Measurements from ENCODE around the gene GRK2. TPM values are rescaled to one million over a fixed set of nuclear protein-coding genes. Genes with fewer than 3 reads are reported as not detected.
A peak's percentile ranks its signal among the peaks of the same experiment; 100 is the strongest.
"Not testable (repeated sequence)": the region's sequence is repeated elsewhere in the genome, so short reads cannot be mapped to it uniquely, and the experiment has no call there.

GRK2 gene
- total and polyA plus RNA-seq, 5 experiments from 2014 or later = 16.8 to 354 (median 70.7) TPM

DNA sequence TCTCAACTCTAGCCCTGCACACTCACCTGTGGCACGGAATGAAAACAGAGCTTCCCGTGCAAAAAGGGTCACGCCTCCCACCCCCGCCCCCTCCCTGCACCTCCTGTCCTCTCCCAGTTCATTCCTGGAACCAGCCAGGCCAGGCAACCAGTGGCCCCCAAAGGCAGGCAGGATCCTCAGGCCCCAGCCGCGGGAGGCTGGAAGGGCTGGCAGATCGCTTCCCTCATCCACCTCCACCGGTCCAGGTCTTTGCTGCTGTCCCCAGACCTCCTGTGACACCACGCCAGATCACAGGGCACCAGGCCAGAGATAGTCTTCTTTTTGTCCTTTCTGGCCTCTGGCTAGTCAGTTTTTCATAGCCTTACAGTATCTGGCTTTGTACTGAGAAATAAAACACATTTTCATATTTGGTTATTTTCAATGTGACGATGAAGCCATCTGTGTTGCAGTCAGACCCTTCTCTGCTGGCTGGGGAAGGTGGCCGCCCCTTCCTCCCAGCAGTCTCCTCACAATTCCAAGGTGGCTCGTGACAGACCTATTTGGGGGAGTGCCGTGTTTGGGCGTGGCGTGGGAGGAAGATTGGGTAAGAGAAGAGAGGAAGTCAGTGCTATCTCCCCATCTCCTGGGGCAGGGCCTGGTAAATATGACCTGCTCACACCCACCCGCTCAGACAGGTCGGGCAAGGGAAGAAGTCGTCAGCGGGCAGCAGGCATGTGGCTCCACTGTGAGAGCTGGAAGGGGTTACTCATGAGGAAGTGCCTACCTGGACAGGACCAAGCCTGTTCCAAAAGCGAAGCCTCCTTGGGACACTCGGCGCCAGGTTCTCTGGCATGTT lies 46.1 kb downstream of the GRK2 start:
- Mint-ChIP-seq H3K27me3 (no peaks in the 10 kb centered on the region), H3K9me3 (no peaks in the 10 kb centered on the region), H3K4me1 (peaks cover 16 to 39% (median 33%) of the 10 kb centered on the region in 4 donors), H3K27ac (peak overlapping the region; percentile 73 to 98 (median 90)), H3K36me3 (no peaks in the 10 kb centered on the region), H3K4me3 (peak overlapping the region in 8 of 10 donors; percentile 44 to 76 (median 62))
- DNase-seq = no peak
- POLR2A ChIA-PET = interaction anchor here (0.6 to 49.2 kb wide), 3 partner anchors 10 to 89 kb away, joined by 3 to 2293 read pairs (median 85); partner anchors contain the start of genes ANKRD13D, GRK2, PPP1CA and SSH3
- ATAC-seq = peak in 1 of 2 donors; percentile 14

DNA sequence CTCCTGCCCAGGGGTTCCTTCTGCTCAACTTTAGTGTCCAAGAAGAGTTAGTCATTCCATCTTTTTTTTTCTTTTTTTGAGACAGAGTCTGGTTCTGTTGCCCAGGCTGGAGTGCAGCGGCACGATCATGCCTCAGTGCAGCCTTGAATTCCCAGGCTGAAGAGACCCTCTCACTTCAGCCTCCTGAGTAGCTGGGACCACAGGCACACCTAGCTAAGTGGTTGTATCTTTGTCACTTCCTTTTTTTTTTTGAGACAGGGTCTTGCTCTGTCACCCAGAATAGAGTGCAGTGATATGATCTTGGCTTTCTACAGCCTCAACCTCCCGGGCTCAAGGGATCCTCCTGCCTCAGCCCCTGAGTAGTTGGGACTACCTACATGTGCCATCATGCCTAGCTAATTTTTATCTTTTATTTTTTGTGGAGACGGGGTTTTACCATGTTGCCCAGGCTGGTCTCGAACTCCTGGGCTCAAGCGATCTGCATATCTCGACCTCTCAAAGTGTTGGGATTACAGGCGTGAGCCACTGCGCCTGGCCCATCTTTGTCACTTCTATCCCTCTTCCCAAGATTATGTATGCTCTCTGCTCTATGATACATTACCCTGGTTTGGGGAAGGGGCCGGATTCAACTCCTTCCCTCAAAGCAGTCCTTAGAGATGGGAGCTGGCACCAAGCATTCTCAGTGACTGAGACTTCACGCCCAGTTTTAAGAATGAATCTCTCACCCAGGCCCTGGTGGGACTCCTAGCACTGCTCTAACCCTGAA lies 47.0 kb downstream of the GRK2 start:
- no peaks in the 10 kb centered on the region for H3K36me3 Mint-ChIP-seq
- peak overlapping the region; percentile 73 to 98 (median 88) for H3K27ac Mint-ChIP-seq
- no peaks in the 10 kb centered on the region for H3K27me3 Mint-ChIP-seq
- ATAC-seq (no peak), DNase-seq (no peak)
- POLR2A ChIA-PET = interaction anchor here (0.6 to 49.2 kb wide), 3 partner anchors 11 to 88 kb away, joined by 3 to 2293 read pairs (median 85); partner anchors contain the start of genes ANKRD13D, GRK2, PPP1CA and SSH3
- H3K4me3 Mint-ChIP-seq = peak overlapping the region in 7 of 10 donors; percentile 4 to 51 (median 20)
- peaks cover 19 to 43% (median 39%) of the 10 kb centered on the region in 4 donors for H3K4me1 Mint-ChIP-seq
- no peaks in the 10 kb centered on the region for H3K9me3 Mint-ChIP-seq

DNA sequence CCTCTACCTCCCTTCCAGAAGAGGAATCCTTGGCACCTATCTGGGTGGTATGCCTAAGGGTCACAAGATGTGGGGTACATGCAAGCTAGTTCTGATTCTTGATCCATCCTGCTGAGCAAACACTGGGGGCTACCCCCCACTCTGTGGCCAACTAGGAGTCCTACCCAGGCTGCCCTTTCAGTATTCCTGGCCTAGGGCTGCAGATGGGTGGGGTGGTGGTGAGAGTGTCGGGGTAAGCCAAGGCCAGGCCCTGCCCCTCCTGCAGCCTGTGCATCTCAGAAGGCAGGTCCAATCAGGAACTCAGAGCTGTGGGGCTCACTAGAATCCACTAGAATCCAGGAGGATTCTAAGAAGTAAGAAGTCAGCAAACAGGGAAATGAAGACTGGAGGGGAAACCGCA lies 47.9 kb downstream of the GRK2 start:
- Mint-ChIP-seq H3K4me1 (peaks cover 20 to 52% (median 48%) of the 10 kb centered on the region in 4 donors), H3K27me3 (no peaks in the 10 kb centered on the region), H3K27ac (peak overlapping the region in 6 of 10 donors; percentile 40 to 89 (median 61)), H3K36me3 (no peaks in the 10 kb centered on the region), H3K9me3 (no peaks in the 10 kb centered on the region), H3K4me3 (peak overlapping the region in 3 of 10 donors; percentile 9 to 59 (median 33))
- no peak for ATAC-seq
- POLR2A ChIA-PET = interaction anchor here (0.6 to 49.2 kb wide), 4 partner anchors 12 to 39 kb away, joined by 3 to 2293 read pairs (median 47); partner anchors contain the start of genes ANKRD13D, GRK2, POLD4 and SSH3
- DNase-seq = no peak

DNA sequence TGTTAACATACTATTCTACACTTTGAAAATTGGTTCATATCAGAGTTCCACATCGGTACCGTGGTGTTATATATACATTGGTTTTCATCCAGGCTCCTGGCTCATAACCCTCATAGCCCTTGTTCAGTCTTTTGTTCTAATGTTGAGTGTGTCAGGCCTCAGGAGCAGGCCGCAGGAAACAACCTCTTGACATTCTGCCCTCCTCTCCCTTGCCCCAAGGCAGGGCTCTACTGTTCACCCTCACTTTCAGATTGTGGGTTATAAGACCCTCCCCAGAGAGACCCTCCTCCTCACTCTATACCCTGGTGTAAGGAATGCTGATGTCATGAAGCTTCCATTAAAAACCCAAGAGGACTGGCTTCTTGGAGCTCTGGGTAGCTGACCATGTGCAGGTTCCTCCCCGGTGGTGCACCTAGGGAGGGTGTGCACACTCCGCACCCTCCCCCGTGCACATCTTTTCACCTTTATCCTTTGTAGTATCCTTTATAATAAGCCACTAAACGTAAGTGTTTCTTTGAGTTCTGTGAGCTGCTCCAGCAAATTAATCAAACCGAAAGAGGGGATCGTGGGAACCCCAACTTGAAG lies 49.1 kb downstream of the GRK2 start:
- DNase-seq (no peak), ATAC-seq (no peak)
- Mint-ChIP-seq H3K9me3 (no peaks in the 10 kb centered on the region), H3K27ac (peak overlapping the region in 7 of 10 donors; percentile 17 to 80 (median 44)), H3K36me3 (no peaks in the 10 kb centered on the region), H3K4me1 (peaks cover 25 to 59% (median 50%) of the 10 kb centered on the region in 4 donors), H3K27me3 (no peaks in the 10 kb centered on the region), H3K4me3 (peak overlapping the region in 7 of 10 donors; percentile 8 to 99 (median 64))
- POLR2A ChIA-PET = interaction anchor here (1.5 to 49.2 kb wide), 4 partner anchors 13 to 74 kb away, joined by 3 to 2293 read pairs (median 47); partner anchors contain the start of genes ANKRD13D, GRK2, POLD4 and SSH3

DNA sequence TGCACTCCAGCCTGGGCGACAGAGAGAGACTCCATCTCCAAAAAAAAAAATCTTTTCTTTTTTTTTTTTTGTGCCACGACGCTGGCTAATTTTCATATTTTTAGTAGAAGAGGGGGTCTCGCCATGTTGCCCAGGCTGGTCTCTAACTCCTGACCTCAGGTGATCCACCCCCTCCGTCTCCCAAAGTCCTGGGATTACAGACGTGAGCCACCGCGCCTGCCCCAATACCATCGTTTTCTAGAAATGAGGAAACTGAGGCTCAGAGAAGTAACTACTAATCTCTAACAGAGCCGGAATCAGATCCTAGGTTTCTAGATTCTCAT lies 50.6 kb downstream of the GRK2 start:
- no peaks in the 10 kb centered on the region for H3K36me3 Mint-ChIP-seq
- ATAC-seq (no peak), DNase-seq (no peak)
- H3K27ac Mint-ChIP-seq = peak overlapping the region in 9 of 10 donors; percentile 43 to 98 (median 94)
- peaks cover 25 to 59% (median 45%) of the 10 kb centered on the region in 4 donors for H3K4me1 Mint-ChIP-seq
- H3K27me3 Mint-ChIP-seq = no peaks in the 10 kb centered on the region
- POLR2A ChIA-PET = interaction anchor here (0.5 to 49.2 kb wide), 15 partner anchors 8 to 1822 kb away, joined by 3 to 2293 read pairs (median 5); partner anchors contain the start of genes ANKRD13D, GRK2, POLD4 and SSH3
- peak overlapping the region; percentile 93 to 100 (median 99) for H3K4me3 Mint-ChIP-seq
- no peaks in the 10 kb centered on the region for H3K9me3 Mint-ChIP-seq

DNA sequence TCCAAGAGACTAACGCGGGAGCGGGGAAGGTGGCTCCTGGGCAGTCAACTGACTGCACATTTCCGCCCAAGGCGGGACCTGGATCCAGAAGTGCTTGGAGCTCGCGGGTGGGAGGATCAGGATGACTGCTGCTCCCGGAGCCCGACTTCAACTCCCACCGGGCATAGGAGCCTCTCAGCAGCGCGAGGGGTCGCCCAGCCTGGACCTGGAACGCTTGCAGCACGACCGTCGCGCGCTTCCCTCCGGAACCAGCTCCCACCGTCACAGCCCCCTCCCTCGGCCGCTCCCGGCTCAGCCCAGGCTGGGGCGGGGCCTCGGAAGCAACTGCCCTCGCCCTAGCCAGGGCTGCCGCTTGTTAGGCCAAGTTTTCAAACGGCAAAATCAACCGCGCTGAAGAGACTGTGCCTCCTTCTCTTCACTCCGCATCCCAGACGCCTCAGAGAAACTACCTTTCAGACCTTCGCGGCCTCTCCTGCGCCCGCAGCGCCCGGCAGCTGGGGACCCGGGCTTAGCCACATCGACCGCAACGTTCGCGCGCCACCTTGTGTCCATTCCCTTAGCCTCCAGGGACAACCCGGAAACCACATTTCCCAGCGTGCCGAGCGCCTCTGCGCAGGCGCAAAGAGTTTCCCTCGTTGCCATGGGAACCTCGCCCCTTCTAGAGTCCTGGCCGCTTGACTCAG lies 51.1 kb downstream of the GRK2 start:
- POLR2A ChIA-PET = interaction anchor here (0.5 to 49.2 kb wide), 17 partner anchors 9 to 1823 kb away, joined by 3 to 2293 read pairs (median 5); partner anchors contain the start of genes ANKRD13D, GRK2, POLD4 and PTPRCAP
- no peaks in the 10 kb centered on the region for H3K27me3 Mint-ChIP-seq

DNA sequence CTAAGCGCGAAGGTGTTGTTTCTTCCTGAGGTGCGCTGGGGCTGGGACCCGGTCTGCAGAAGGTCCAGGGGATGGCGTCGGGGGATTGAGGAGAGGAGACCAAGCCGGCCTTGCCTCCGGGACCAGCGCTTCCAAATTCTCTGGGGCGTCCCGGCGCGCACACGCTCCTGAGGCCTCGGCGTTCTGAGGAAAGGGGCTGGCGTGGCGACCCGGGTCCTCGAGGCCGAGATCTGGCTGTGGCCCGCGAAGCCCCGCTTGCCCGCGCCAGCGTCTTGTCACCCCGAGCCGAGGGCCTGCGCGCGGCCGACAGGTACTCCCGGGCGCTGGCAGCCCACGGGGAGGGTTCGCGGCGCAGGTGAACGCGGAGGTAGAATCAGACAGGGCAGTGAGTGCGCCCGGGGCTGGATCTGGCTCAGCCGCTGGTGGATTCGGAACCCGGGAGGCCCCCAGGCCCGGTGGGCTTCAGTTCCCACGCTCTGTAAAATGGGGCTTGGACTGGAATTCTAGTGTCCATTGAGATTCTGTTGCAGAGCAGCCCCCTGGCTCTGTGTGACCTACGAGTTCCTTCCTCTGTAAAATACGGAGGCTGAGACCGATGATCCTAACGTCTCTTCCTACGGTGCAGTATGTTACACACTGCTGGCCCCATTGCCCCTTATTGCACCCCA lies 51.7 kb downstream of the GRK2 start:
- H3K4me1 Mint-ChIP-seq = peaks cover 17 to 47% (median 33%) of the 10 kb centered on the region in 4 donors
- DNase-seq = peak in 4 of 10 donors; percentile 16 to 41 (median 28)
- H3K27ac Mint-ChIP-seq = peak overlapping the region; percentile 89 to 98 (median 96)
- no peaks in the 10 kb centered on the region for H3K36me3 Mint-ChIP-seq
- peak overlapping the region; percentile 93 to 100 (median 99) for H3K4me3 Mint-ChIP-seq
- no peaks in the 10 kb centered on the region for H3K9me3 Mint-ChIP-seq
- POLR2A ChIA-PET = interaction anchor here (0.5 to 49.2 kb wide), 18 partner anchors 9 to 119 kb away, joined by 3 to 2293 read pairs (median 4); partner anchors contain the start of genes ANKRD13D, GRK2, POLD4 and PTPRCAP
- no peaks in the 10 kb centered on the region for H3K27me3 Mint-ChIP-seq
- ATAC-seq = peak; percentile 53 to 54

More for the DNA sequence above, 51.1 kb downstream of the GRK2 start:
- H3K27ac Mint-ChIP-seq = peak overlapping the region; percentile 89 to 98 (median 96)
- H3K9me3 Mint-ChIP-seq = no peaks in the 10 kb centered on the region
- ATAC-seq (peak; percentile 88 to 89), DNase-seq (peak; percentile 92 to 99 (median 98))
- peak overlapping the region; percentile 93 to 100 (median 99) for H3K4me3 Mint-ChIP-seq
- H3K36me3 Mint-ChIP-seq = no peaks in the 10 kb centered on the region
- peaks cover 22 to 54% (median 40%) of the 10 kb centered on the region in 4 donors for H3K4me1 Mint-ChIP-seq

DNA sequence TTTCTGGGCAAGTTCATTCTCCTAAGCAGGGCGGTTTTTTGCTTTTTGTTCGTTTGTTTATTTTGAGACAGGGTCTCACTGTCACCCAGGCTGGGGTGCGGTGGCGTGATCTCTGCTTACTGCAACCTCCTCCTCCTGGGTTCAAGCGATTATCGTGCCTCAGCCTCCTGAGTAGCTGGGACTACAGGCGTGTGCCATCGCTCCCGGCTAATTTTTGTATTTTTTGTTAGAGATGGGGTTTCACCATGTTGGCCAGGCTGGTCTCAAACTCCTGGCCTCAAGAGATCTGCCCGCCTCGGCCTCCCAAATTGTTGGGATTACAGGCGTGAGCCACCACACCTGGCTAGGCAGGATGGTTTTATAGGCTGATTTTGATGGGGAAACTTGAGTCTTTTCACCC lies 52.6 kb downstream of the GRK2 start:
- H3K36me3 Mint-ChIP-seq, H3K9me3 Mint-ChIP-seq, DNase-seq, ATAC-seq, H3K27me3 Mint-ChIP-seq: not testable (repeated sequence)
- Mint-ChIP-seq H3K27ac (peak overlapping the region in 5 of 10 donors; percentile 36 to 98 (median 80)), H3K4me3 (peak overlapping the region; percentile 93 to 100 (median 99)), H3K4me1 (peaks cover 12 to 39% (median 27%) of the 10 kb centered on the region in 4 donors)
- POLR2A ChIA-PET = interaction anchor here (0.6 to 49.2 kb wide), 6 partner anchors 14 to 41 kb away, joined by 3 to 2293 read pairs (median 6); partner anchors contain the start of genes ANKRD13D, GRK2 and POLD4

DNA sequence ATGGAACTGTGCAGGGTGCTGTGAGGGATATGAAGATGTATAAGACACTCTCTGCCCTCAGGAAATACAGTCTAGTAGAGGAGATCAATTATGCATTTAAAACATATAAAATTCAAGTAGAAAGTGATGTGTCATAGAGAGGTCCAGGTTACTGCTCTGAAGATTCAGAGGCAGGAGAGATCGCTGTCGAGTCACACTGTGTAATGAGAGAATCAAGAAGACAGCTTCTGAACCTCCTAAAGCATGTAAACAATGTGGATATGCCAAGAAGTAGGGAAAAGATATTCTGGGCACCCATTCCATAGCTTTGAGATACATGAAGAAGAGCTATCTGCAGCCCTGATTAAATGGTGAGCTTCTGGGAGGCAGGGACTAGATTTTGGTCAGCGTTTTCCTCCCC lies 53.7 kb downstream of the GRK2 start:
- no peaks in the 10 kb centered on the region for H3K9me3 Mint-ChIP-seq
- no peak overlapping the region for H3K4me3 Mint-ChIP-seq
- H3K36me3 Mint-ChIP-seq = peaks cover 0 to 7% (median 2%) of the 10 kb centered on the region in 3 donors
- H3K27me3 Mint-ChIP-seq = no peaks in the 10 kb centered on the region
- peaks cover 12 to 33% (median 24%) of the 10 kb centered on the region in 4 donors for H3K4me1 Mint-ChIP-seq
- POLR2A ChIA-PET = interaction anchor here (1.6 to 49.2 kb wide), 2 partner anchors 24 to 42 kb away, joined by 4 to 2293 read pairs; partner anchors contain the start of genes ANKRD13D and GRK2
- ATAC-seq = no peak
- no peak for DNase-seq
- H3K27ac Mint-ChIP-seq = peak overlapping the region in 2 of 10 donors; percentile 19 to 37

DNA sequence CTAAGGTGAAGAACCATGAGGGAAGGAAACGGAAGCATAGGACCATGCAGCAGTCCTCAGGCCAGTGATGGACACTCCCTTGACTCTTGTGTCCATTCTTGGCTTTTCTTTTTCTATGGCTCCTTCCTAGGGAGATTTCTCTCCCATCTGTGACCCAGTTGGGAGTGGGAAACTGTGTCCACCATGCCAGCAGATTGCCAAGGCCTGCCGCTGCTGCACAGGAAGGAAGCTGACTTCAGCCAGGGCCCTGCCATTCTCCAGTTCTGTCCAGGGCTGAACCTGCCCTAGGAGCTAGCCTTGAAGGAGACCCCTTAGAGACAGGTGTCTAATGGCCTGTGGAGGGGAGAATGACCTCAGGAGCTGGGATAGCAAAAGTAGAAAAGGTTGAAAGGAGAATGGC lies 54.4 kb downstream of the GRK2 start:
- H3K27ac Mint-ChIP-seq = no peak overlapping the region
- peaks cover 12 to 33% (median 21%) of the 10 kb centered on the region in 4 donors for H3K4me1 Mint-ChIP-seq
- no peak overlapping the region for H3K4me3 Mint-ChIP-seq
- DNase-seq = no peak
- H3K36me3 Mint-ChIP-seq = peaks cover 0 to 8% (median 2%) of the 10 kb centered on the region in 3 donors
- H3K27me3 Mint-ChIP-seq = no peaks in the 10 kb centered on the region
- ATAC-seq = no peak
- no peaks in the 10 kb centered on the region for H3K9me3 Mint-ChIP-seq
- POLR2A ChIA-PET = interaction anchor here (0.6 to 49.2 kb wide), 4 partner anchors 19 to 1817 kb away, joined by 3 to 2293 read pairs (median 3); partner anchors contain the start of genes ANKRD13D and GRK2

Measured in naive thymus-derived CD8-positive, alpha-beta T cell (primary cell).